ENCODE data around the gene MTHFD1L. TPM values are rescaled to one million over a fixed set of nuclear protein-coding genes. Genes with fewer than 3 reads are reported as not detected.
A peak's percentile ranks its signal among the peaks of the same experiment; 100 is the strongest.
"Not testable (repeated sequence)": the region's sequence is repeated elsewhere in the genome, so short reads cannot be mapped to it uniquely, and the experiment has no call there.

MTHFD1L gene
- total RNA-seq, 1 donor from 2014 or later = 32.5 TPM

DNA sequence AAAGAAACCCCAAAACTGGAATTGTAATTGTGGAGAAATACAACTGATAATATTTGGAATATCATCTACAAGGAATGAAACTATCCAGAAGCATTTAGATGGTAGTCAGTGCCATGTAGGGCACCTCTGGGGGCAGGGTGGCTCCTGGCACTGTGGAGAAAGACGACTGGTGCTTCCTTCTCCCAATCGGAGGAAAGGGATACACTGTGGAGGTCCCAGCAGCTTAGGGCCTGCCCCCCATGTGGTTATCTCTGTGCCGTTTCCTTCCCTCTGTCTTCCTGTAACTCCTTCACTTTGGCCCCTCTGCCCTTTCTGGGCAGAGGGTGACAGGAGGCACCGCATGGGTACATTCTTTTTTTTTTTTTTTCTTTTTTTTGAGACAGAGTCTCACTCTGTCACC is 178.4 kb downstream of the MTHFD1L start:
- no peak for DNase-seq (ENCODE audit: low spot score)
- no peak overlapping the region for H3K4me2 ChIP-seq
- H3K79me2 ChIP-seq (ENCODE audit: low read depth) = no peaks in the 10 kb centered on the region
- Mint-ChIP-seq H3K36me3 (peaks cover 21% of the 10 kb centered on the region), H3K4me3 (no peak overlapping the region), H3K27me3 (ENCODE audit: insufficient read depth, low read depth) (peaks cover 2% of the 10 kb centered on the region), H3K4me1 (peaks cover 64% of the 10 kb centered on the region), H3K27ac (no peak overlapping the region), H3K9me3 (peaks cover 13% of the 10 kb centered on the region)
- H3K9me3 ChIP-seq (ENCODE audit: low read depth) = no peaks in the 10 kb centered on the region
- no peaks in the 10 kb centered on the region for H4K20me1 ChIP-seq (ENCODE audit: low read depth)
- H3K4me1 ChIP-seq = peaks cover 18% of the 10 kb centered on the region
- no peak overlapping the region for H2AFZ ChIP-seq (replicated peaks)
- no peaks in the 10 kb centered on the region for H3K27me3 ChIP-seq
- no peak overlapping the region for H3K27ac ChIP-seq
- H3K36me3 ChIP-seq = no peaks in the 10 kb centered on the region
- H3K4me3 ChIP-seq = no peak overlapping the region
- H3K9ac ChIP-seq = no peak overlapping the region
- no peak for TF ChIP-seq EZH2phosphoT487 (IDR thresholded peaks at IDR 0.05)
- TF ChIP-seq, protein P1, sequence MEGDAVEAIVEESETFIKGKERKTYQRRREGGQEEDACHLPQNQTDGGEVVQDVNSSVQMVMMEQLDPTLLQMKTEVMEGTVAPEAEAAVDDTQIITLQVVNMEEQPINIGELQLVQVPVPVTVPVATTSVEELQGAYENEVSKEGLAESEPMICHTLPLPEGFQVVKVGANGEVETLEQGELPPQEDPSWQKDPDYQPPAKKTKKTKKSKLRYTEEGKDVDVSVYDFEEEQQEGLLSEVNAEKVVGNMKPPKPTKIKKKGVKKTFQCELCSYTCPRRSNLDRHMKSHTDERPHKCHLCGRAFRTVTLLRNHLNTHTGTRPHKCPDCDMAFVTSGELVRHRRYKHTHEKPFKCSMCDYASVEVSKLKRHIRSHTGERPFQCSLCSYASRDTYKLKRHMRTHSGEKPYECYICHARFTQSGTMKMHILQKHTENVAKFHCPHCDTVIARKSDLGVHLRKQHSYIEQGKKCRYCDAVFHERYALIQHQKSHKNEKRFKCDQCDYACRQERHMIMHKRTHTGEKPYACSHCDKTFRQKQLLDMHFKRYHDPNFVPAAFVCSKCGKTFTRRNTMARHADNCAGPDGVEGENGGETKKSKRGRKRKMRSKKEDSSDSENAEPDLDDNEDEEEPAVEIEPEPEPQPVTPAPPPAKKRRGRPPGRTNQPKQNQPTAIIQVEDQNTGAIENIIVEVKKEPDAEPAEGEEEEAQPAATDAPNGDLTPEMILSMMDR (IDR thresholded peaks at IDR 0.05) = no peak
- no peak for TF ChIP-seq EZH2 (IDR thresholded peaks at IDR 0.05)
- H3F3A ChIP-seq (ENCODE audit: low read depth) = peaks cover 17% of the 10 kb centered on the region

DNA sequence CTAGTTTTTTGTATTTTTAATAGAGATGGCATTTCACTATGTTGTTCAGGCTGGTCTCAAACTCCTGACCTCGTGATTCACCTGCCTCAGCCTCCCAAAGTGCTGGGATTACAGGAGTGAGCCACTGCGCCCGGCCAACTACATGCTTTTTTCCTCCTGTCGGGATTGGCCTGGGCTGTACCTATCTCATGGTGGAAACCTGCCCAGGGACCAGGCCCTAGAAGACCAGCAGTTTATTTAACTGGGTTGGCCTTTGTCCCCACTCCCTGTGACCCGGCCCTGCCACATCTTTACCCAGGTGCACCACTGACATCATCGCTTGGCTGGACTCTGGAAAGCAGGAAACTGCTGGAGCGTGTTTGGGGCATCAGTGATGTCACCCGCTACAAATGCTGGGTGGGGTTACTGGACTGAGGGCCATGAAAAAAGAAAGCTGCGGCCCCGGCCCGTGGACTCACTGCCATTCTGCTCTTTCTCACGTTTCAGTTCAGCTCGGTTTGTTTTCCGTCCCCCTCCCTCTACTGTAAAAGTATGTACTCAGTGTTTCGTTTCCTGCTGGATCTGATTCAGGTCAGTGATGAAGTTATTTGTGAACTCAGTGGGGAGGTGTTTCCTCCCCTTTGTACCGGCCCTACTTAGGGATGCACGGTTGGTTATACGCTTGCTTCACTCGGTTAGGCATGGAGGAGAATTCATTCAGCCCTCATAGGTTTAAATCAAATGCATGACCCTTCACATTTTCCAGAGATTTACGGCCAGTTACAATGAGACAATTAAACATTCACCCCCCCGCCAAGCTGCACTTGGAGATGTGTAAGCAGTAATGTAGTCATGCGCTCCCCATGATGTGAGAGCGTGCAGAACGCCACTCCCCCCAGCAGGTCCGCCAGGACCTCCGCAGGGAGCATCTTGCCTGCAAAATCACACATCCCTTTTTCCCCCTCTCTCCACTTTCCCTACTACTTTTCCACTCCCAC is 179.3 kb downstream of the MTHFD1L start:
- peak overlapping the region; percentile 74 for H3K27ac ChIP-seq
- Mint-ChIP-seq H3K4me1 (peaks cover 61% of the 10 kb centered on the region), H3K27ac (peak overlapping the region; percentile 93), H3K36me3 (peaks cover 20% of the 10 kb centered on the region), H3K27me3 (ENCODE audit: insufficient read depth, low read depth) (peaks cover 2% of the 10 kb centered on the region), H3K9me3 (peaks cover 12% of the 10 kb centered on the region), H3K4me3 (peak overlapping the region; percentile 74)
- no peaks in the 10 kb centered on the region for H3K79me2 ChIP-seq (ENCODE audit: low read depth)
- H3K4me2 ChIP-seq = peak overlapping the region; percentile 70
- peak; percentile 52 for DNase-seq (ENCODE audit: low spot score)
- H3K9me3 ChIP-seq (ENCODE audit: low read depth) = no peaks in the 10 kb centered on the region
- no peaks in the 10 kb centered on the region for H4K20me1 ChIP-seq (ENCODE audit: low read depth)
- H2AFZ ChIP-seq (replicated peaks) = peak overlapping the region; percentile 68
- H3K4me1 ChIP-seq = peaks cover 18% of the 10 kb centered on the region
- H3K27me3 ChIP-seq = no peaks in the 10 kb centered on the region
- TF ChIP-seq, protein P1 (IDR thresholded peaks at IDR 0.05) = no peak
- TF ChIP-seq EZH2 (IDR thresholded peaks at IDR 0.05) = no peak
- TF ChIP-seq EZH2phosphoT487 (IDR thresholded peaks at IDR 0.05) = no peak
- H3K36me3 ChIP-seq = no peaks in the 10 kb centered on the region
- no peak overlapping the region for H3K9ac ChIP-seq
- peak overlapping the region; percentile 15 for H3K4me3 ChIP-seq
- peaks cover 17% of the 10 kb centered on the region for H3F3A ChIP-seq (ENCODE audit: low read depth)

DNA sequence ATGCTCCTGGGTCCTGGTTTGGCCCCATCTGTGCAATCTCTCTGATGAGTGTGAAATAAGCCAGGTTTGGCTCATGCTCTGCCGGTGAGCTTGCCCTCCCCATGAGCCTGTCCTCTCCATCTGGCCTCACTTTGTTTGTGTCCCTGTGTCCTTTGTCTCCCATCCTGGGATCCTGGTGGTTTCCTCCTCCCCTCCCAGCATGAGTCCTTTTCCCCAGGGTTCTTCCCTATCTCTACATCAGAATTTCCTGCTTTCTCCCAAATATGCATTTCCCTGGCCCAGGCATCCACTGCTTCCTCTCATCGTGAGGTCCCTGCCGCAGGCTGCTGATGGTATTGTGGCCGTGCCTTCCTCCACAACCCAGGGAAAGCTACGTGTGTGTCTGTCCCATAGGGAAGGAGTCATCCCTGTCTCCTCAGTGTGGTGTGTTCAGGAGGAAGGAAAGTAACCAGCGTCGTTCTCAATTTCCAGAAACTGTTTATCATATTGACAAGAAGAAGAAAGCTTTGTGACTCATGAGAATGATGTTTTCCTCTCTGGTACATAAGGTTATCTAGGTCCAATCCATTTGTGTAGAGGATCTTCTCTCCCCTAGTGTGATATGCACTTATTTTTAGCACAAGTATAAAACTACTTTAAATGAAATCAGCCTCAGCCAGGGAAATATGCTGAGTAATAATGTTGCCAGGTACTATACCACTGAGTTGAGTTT is 180.2 kb downstream of the MTHFD1L start:
- Histone ChIP-seq H3F3A (ENCODE audit: low read depth) (peaks cover 17% of the 10 kb centered on the region), H3K27ac (peak overlapping the region; percentile 74), H3K4me1 (peaks cover 18% of the 10 kb centered on the region), H2AFZ (replicated peaks) (peak overlapping the region; percentile 68), H3K4me2 (peak overlapping the region; percentile 70)
- peak overlapping the region; percentile 93 for H3K27ac Mint-ChIP-seq
- peaks cover 22% of the 10 kb centered on the region for H3K36me3 Mint-ChIP-seq
- not testable (repeated sequence) for H3K27me3 Mint-ChIP-seq (ENCODE audit: insufficient read depth, low read depth); H3K9ac ChIP-seq; H3K4me3 ChIP-seq; H3K79me2 ChIP-seq (ENCODE audit: low read depth); H3K36me3 ChIP-seq; H3K27me3 ChIP-seq; H4K20me1 ChIP-seq (ENCODE audit: low read depth); H3K9me3 ChIP-seq (ENCODE audit: low read depth)
- peak; percentile 21 for DNase-seq (ENCODE audit: low spot score)
- H3K4me3 Mint-ChIP-seq = peak overlapping the region; percentile 74
- H3K9me3 Mint-ChIP-seq = peaks cover 12% of the 10 kb centered on the region
- H3K4me1 Mint-ChIP-seq = peaks cover 60% of the 10 kb centered on the region
